ENCODE results near the gene VAV2.
"Not testable (repeated sequence)": the region's sequence is repeated elsewhere in the genome, so short reads cannot be mapped to it uniquely, and the experiment has no call there.

Gene VAV2

GRCh38 chr9:133934482-133935232, 57.5 kb downstream of the VAV2 start:
- no peak for DNase-seq

- DNase-seq, result no peak
Measured at GRCh38 chr9:133933426-133934026, 58.6 kb downstream of the VAV2 start.

GRCh38 chr9:133932633-133933032, 59.5 kb downstream of the VAV2 start:
- DNase-seq, result no peak

GRCh38 chr9:133932181-133932580, 59.9 kb downstream of the VAV2 start:
- no peak for DNase-seq

- no peak for DNase-seq
Measured at GRCh38 chr9:133930682-133931485, 61.2 kb downstream of the VAV2 start.

- no peak for DNase-seq
Measured at GRCh38 chr9:133930046-133930681, 62.0 kb downstream of the VAV2 start.

- DNase-seq, result no peak
Measured at GRCh38 chr9:133929599-133929998, 62.5 kb downstream of the VAV2 start.

- no peak for DNase-seq
Measured at GRCh38 chr9:133928248-133928764, 63.8 kb downstream of the VAV2 start.

GRCh38 chr9:133927041-133927440, 65.1 kb downstream of the VAV2 start:
- no peak for DNase-seq

GRCh38 chr9:133926165-133926856, 65.8 kb downstream of the VAV2 start:
- DNase-seq, result no peak

GRCh38 chr9:133924453-133924852, 67.7 kb downstream of the VAV2 start:
- no peak for DNase-seq

- DNase-seq, result not testable (repeated sequence)
Measured at GRCh38 chr9:133923608-133924007, 68.5 kb downstream of the VAV2 start.

GRCh38 chr9:133921866-133922265, 70.3 kb downstream of the VAV2 start:
- no peak for DNase-seq

GRCh38 chr9:133920471-133920870, 71.7 kb downstream of the VAV2 start:
- no peak for DNase-seq

GRCh38 chr9:133919253-133920115, 72.6 kb downstream of the VAV2 start:
- DNase-seq, result no peak

- DNase-seq, result no peak
Measured at GRCh38 chr9:133918111-133918813, 73.9 kb downstream of the VAV2 start.

GRCh38 chr9:133917375-133917774, 74.7 kb downstream of the VAV2 start:
- no peak for DNase-seq

- DNase-seq, result no peak
Measured at GRCh38 chr9:133916159-133916541, 76.0 kb downstream of the VAV2 start.

GRCh38 chr9:133915534-133916158, 76.5 kb downstream of the VAV2 start:
- no peak for DNase-seq

Data from activated gamma-delta T cell treated with Interleukin-2 at 50 U/mL for 16 hours (primary cell).